AG04449 (cell line): ENCODE data around the gene PLRG1.

Source experiments
- CTCF ChIA-PET: fragments of 350-600 bp; formaldehyde crosslinking; extraction: SDS; loops from one replicate; lab custom pipeline; 2021; ENCODE audit warnings: antibody characterized with exemption; lab: Yijun Ruan, JAX
- POLR2A ChIA-PET: fragments of 400-600, 350-600 bp; formaldehyde crosslinking; extraction: SDS; loops from one replicate; lab custom pipeline; 2020; ENCODE audit warnings: antibody characterized with exemption, inconsistent platforms; lab: Yijun Ruan, JAX
- DNase-seq: peaks from one replicate; pipeline ENCODE4 v3.0.0-alpha.2; 2010; ENCODE audit warnings: low read depth, low spot score
- H3K4me3 ChIP-seq: 2 replicates; pipeline ENCODE4 v1.5.1; 2011; ENCODE audit warnings: low read depth, mild to moderate bottlenecking, control low read depth, low read length
- TF ChIP-seq, protein P1 (sequence below): IDR thresholded peaks from one replicate; pipeline ENCODE4 v1.5.1; 2011; ENCODE audit warnings: mild to moderate bottlenecking, moderate library complexity, low read length, control low read depth, inconsistent platforms; ENCODE audit not compliant: insufficient read depth; ENCODE audit errors: missing control alignments

PLRG1 gene

DNA sequence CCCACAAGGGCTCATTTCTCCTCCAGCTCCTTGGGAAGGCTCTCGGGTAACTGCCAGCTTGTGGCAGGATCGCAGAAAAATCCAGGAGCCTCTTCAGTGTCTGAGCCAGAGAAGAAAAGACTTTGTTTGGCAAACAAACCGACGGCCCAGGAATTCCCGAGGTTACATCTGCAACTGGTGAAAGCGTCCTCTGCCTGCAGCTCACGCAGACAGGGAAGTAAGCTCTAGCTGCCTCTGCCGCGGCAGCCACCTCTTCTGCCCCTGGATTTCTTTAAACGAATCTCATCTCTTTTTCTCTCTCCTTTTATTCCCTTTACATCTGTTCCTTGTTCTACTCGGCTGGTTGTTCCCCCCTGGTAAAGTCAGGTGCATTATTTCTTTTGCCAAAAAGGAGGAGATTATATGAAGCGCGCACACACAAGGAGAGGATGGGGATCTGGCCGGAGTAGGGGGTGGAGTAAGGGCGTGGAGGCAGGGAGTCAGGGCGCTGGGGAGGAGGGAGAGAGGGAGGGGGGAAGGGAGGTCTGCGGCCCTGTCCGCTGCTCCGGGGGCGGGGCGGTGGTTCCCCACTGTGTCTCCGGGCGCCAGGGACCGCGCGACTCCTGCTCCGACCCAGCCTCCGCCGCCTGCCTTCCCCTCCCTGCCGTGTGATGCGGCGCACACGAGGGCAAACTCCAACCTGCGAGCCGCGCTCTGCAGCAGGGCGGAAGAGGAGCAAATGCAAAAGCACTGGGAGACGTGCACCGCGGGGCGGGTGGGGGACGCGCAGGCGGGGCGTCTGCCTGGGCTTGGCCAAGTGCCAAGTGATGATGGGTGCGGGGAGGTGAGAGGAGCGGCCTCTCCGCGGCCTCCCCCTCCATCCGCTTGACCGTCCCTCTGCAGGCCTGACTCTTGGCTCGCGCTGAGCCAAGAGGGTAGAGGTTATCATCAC lies 58.6 kb downstream of the PLRG1 start, which contains the start of gene DCHS2:
TSS of gene DCHS2 (minus strand) at position 459 of the 931 bp plus-strand sequence. CDS start at position 15, 444 bp downstream.
- peak within 1 kb of the TSS; percentile 6; the same call in 1 of the 2 replicates for H3K4me3 ChIP-seq
- POLR2A ChIA-PET: no interaction called here
- no peak for DNase-seq
- TF ChIP-seq, protein P1, sequence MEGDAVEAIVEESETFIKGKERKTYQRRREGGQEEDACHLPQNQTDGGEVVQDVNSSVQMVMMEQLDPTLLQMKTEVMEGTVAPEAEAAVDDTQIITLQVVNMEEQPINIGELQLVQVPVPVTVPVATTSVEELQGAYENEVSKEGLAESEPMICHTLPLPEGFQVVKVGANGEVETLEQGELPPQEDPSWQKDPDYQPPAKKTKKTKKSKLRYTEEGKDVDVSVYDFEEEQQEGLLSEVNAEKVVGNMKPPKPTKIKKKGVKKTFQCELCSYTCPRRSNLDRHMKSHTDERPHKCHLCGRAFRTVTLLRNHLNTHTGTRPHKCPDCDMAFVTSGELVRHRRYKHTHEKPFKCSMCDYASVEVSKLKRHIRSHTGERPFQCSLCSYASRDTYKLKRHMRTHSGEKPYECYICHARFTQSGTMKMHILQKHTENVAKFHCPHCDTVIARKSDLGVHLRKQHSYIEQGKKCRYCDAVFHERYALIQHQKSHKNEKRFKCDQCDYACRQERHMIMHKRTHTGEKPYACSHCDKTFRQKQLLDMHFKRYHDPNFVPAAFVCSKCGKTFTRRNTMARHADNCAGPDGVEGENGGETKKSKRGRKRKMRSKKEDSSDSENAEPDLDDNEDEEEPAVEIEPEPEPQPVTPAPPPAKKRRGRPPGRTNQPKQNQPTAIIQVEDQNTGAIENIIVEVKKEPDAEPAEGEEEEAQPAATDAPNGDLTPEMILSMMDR: no peak
- CTCF ChIA-PET: no interaction called here

DNA sequence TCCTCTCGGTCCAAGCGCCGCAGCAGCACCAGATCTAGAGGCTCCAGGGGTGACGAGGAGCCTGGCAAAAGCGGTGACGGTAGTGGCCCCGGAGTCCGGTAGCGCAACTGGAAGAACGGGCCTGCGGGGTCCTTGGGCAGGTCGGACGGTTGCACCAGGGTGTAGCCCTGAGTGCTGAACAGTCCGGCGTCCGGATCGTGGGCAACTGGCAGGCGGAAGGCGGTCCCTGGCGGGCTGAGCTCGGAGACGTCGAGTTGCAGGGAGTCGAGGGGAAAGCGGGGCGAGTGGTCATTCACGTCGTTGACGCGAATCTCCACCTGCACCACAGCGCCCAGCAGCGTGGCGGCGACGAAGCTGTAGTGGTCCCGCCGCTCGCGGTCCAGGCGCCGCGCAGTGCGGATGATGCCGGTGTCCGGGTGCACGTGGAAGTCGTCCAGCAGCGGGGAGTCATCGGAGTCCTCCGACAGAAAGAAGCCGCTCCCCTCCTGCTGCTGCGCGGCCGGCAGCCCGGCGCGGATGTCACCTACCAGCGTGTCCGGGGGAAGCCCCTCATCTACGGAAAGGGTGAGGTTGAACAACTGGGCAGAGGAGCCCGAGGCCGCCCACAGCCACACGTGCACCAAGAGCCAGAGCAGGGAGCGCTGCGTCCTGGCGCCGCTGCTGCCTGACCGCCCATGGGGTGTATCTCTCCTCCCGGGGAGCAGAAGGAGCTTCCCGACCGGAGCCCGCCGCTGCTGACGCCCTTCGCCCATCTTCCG lies 59.4 kb downstream of the PLRG1 start:
- DNase-seq: no peak
- ChIA-PET POLR2A (no interaction called here), CTCF (no interaction called here)
- no peak overlapping the region for H3K4me3 ChIP-seq
- TF ChIP-seq, protein P1: no peak

- TF ChIP-seq, protein P1: no peak
- no peak for DNase-seq
- no peak overlapping the region for H3K4me3 ChIP-seq
- CTCF ChIA-PET: no interaction called here
- POLR2A ChIA-PET: no interaction called here
Observed at GRCh38 chr4:154490234-154490582, 60.0 kb downstream of the PLRG1 start.

DNA sequence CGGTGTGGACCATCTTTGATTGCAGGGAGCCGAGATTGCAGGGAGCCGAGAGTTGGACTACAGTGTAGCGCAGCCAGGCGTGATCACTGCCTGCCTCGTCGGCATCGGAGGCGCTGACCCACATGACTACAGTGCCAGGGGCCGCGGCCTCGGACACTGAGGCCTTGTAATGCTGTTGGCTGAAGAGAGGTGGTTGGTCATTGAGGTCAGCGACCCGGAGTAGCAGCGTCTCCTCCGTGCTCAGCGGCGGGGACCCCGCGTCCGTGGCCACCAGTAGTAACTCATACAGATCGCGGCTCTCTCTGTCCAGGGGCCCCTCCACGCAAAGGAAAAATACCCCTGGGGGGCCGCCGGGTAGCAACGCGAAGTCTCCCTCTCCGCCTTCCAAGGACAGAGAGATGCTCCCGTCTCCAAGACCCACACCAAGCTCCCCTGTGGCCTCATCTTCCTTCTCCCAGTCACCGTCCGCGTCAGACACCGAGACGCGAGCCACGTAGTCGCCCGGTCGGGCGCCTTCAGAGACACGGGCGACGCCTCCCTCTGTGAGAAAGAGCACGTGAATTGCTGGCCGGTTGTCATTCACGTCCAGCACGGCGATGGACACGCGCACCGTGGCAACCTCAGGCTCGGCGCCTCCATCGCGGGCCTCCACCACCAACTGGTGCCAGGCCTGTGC lies 60.5 kb downstream of the PLRG1 start:
- TF ChIP-seq, protein P1: no peak
- H3K4me3 ChIP-seq: no peak overlapping the region
- POLR2A ChIA-PET: no interaction called here
- no peak for DNase-seq
- CTCF ChIA-PET: no interaction called here

GRCh38 chr4:154487145-154487544 lies 63.1 kb downstream of the PLRG1 start:
- ChIA-PET CTCF (no interaction called here), POLR2A (no interaction called here)
- H3K4me3 ChIP-seq: no peak overlapping the region
- TF ChIP-seq, protein P1: no peak
- no peak for DNase-seq
